ENCODE measurements around the gene TUBA3E. TPM values are rescaled to one million over a fixed set of nuclear protein-coding genes. Genes with fewer than 3 reads are reported as not detected.
"Not testable (repeated sequence)": the region's sequence is repeated elsewhere in the genome, so short reads cannot be mapped to it uniquely, and the experiment has no call there.

Gene TUBA3E
- total and polyA plus RNA-seq, 12 donors, result not detected

DNA sequence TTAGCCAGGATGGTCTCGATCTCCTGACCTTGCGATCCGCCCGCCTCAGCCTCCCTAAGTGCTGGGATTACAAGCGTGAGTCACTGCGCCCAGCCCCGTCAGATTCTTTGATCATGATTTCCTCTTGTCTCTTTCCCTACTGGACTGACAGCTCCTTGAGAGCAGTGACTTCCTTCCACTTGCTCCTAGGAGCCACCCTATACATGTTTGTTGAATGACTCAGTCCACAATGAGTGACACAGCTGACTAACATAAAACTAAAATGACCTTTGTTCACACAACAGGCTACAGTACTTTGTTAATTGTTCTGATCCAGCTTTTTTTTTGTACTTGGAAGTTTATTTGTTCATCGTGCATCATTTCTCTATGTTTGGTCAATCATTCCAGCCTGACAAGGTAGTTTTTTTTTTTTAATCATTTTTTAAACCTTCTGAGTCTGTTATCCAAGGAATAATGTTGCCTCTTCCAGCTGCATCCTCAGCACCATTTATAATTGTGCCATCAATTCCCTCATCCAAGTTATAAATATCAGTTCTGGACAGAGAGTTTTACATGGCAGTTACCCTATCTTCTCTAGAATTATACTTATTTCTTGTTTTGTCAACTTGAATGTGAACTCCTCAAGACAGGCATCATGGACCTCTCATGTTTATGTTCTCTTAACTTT is 42.9 kb upstream of the TUBA3E start:
- Histone ChIP-seq H3K27ac (no peak overlapping the region), H3K27me3 (no peaks in the 10 kb centered on the region), H3K36me3 (replicated peaks in 1 of 2) (no peaks in the 10 kb centered on the region), H3K9me3 (replicated peaks in 1 of 3) (no peaks in the 10 kb centered on the region), H3K4me1 (replicated peaks in 1 of 2) (no peaks in the 10 kb centered on the region), H3K4me3 (no peak overlapping the region)
- TF ChIP-seq POLR2A (IDR thresholded peaks at IDR 0.05), result no peak
- TF ChIP-seq, protein P1, sequence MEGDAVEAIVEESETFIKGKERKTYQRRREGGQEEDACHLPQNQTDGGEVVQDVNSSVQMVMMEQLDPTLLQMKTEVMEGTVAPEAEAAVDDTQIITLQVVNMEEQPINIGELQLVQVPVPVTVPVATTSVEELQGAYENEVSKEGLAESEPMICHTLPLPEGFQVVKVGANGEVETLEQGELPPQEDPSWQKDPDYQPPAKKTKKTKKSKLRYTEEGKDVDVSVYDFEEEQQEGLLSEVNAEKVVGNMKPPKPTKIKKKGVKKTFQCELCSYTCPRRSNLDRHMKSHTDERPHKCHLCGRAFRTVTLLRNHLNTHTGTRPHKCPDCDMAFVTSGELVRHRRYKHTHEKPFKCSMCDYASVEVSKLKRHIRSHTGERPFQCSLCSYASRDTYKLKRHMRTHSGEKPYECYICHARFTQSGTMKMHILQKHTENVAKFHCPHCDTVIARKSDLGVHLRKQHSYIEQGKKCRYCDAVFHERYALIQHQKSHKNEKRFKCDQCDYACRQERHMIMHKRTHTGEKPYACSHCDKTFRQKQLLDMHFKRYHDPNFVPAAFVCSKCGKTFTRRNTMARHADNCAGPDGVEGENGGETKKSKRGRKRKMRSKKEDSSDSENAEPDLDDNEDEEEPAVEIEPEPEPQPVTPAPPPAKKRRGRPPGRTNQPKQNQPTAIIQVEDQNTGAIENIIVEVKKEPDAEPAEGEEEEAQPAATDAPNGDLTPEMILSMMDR (IDR thresholded peaks at IDR 0.05), result no peak
- no peak for DNase-seq
- whole genome bisulfite sequencing, 4 donors, result 77 to 92% (median 84%) methylated on average over 8 of the region's 8 CpGs
- intact Hi-C loops (cut with DNase I), result no loop called here

GRCh38 chr2:130239581-130239980 is 41.3 kb upstream of the TUBA3E start:
- WGBS, 4 donors, result 61 to 73% (median 66%) methylated on average over 3 to 6 of the region's 6 CpGs

DNA sequence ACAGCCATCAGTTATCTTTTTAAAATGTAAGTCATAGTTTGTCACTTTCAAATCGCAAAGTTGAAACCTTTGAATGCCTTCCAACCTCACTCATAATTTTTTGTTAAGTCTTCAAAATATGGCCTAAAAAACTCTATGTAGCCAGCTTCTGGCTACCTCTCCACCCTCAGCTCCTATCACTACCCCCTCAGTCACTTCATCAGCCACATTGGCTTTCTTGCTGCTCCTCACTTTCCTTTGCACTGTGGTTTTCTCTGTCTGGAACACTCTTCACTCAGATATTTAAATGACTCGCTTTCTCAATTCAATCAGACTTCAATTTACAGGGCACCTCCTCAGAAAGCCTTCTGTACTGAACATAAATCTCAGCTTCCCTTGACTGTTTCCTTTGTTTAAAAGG is 34.8 kb upstream of the TUBA3E start:
- H3K4me3 ChIP-seq; H3K27me3 ChIP-seq; H3K27ac ChIP-seq; H3K36me3 ChIP-seq (replicated peaks in 1 of 2); H3K9me3 ChIP-seq (replicated peaks in 1 of 3); DNase-seq; intact Hi-C loops (cut with DNase I); H3K4me1 ChIP-seq (replicated peaks in 1 of 2): not testable (repeated sequence)
- WGBS, 4 donors, result 71 to 79% (median 73%) methylated on average over 2 of the region's 2 CpGs

More at GRCh38 chr2:130239581-130239980, 41.3 kb upstream of the TUBA3E start:
- H3K9me3 ChIP-seq (replicated peaks in 1 of 3); H3K27me3 ChIP-seq; H3K4me1 ChIP-seq (replicated peaks in 1 of 2); H3K27ac ChIP-seq; DNase-seq; H3K36me3 ChIP-seq (replicated peaks in 1 of 2); H3K4me3 ChIP-seq; intact Hi-C loops (cut with DNase I): not testable (repeated sequence)

- Histone ChIP-seq H3K27ac (no peak overlapping the region), H3K4me3 (no peak overlapping the region), H3K36me3 (replicated peaks in 1 of 2) (no peaks in the 10 kb centered on the region), H3K9me3 (replicated peaks in 1 of 3) (no peaks in the 10 kb centered on the region), H3K4me1 (replicated peaks in 1 of 2) (no peaks in the 10 kb centered on the region), H3K27me3 (no peaks in the 10 kb centered on the region)
- WGBS, 4 donors, result 48 to 78% (median 66%) methylated on average over 8 to 12 of the region's 12 CpGs
- no peak for DNase-seq
- intact Hi-C loops (cut with DNase I), result no loop called here
- TF ChIP-seq POLR2A (IDR thresholded peaks at IDR 0.05), result no peak
- TF ChIP-seq, protein P1 (IDR thresholded peaks at IDR 0.05), result no peak
These were observed 33.4 kb upstream of the TUBA3E start for GRCh38 chr2:130231656-130232055.

DNA sequence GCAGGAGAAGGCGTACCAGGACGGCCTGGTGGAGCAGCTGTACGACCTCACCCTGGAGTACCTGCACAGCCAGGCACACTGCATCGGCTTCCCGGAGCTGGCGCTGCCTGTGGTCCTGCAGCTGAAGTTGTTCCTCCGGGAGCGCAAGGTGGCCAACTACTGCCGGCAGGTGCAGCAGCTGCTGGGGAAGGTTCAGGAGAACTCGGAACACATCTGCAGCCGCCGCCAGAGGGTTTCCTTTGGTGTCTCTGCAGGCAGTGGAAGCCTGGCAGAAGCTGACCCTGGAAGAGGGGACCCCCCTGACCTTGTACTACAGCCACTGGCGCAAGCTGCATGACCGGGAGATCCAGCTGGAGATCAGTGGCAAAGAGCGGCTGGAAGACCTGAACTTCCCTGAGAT is 32.7 kb upstream of the TUBA3E start:
- intact Hi-C loops (cut with DNase I); H3K27me3 ChIP-seq; H3K9me3 ChIP-seq (replicated peaks in 1 of 3); H3K4me1 ChIP-seq (replicated peaks in 1 of 2); DNase-seq; H3K27ac ChIP-seq; H3K4me3 ChIP-seq; H3K36me3 ChIP-seq (replicated peaks in 1 of 2): not testable (repeated sequence)
- 88 to 94% (median 92%) methylated on average over 6 to 15 of the region's 15 CpGs for WGBS, 4 donors

- H3K27ac ChIP-seq; H3K4me3 ChIP-seq; DNase-seq; H3K9me3 ChIP-seq (replicated peaks in 1 of 3); H3K27me3 ChIP-seq; H3K4me1 ChIP-seq (replicated peaks in 1 of 2); H3K36me3 ChIP-seq (replicated peaks in 1 of 2); intact Hi-C loops (cut with DNase I): not testable (repeated sequence)
- 92 to 95% (median 93%) methylated on average over 10 to 18 of the region's 18 CpGs for WGBS, 4 donors
These were observed 32.1 kb upstream of the TUBA3E start for GRCh38 chr2:130230376-130230775.

GRCh38 chr2:130229161-130229510 is 30.9 kb upstream of the TUBA3E start:
- H3K4me3 ChIP-seq; intact Hi-C loops (cut with DNase I): not testable (repeated sequence)
- WGBS, 4 donors, result 29 to 51% (median 48%) methylated on average over 16 to 48 of the region's 48 CpGs

GRCh38 chr2:130228467-130229160 is 30.4 kb upstream of the TUBA3E start:
- H3K27me3 ChIP-seq; H3K9me3 ChIP-seq (replicated peaks in 1 of 3); H3K4me3 ChIP-seq; H3K4me1 ChIP-seq (replicated peaks in 1 of 2); DNase-seq; intact Hi-C loops (cut with DNase I); H3K27ac ChIP-seq; H3K36me3 ChIP-seq (replicated peaks in 1 of 2): not testable (repeated sequence)
- WGBS, 4 donors, result 78 to 89% (median 85%) methylated on average over 32 to 69 of the region's 69 CpGs

More at GRCh38 chr2:130229161-130229510, 30.9 kb upstream of the TUBA3E start:
- not testable (repeated sequence) for H3K27me3 ChIP-seq; H3K36me3 ChIP-seq (replicated peaks in 1 of 2); H3K27ac ChIP-seq; H3K4me1 ChIP-seq (replicated peaks in 1 of 2); H3K9me3 ChIP-seq (replicated peaks in 1 of 3)
- peak in 4 of 7 donors; percentile 6 to 31 (median 28) for DNase-seq

- H3K36me3 ChIP-seq (replicated peaks in 1 of 2); H3K27me3 ChIP-seq; H3K4me3 ChIP-seq; DNase-seq; H3K4me1 ChIP-seq (replicated peaks in 1 of 2); H3K27ac ChIP-seq; intact Hi-C loops (cut with DNase I); H3K9me3 ChIP-seq (replicated peaks in 1 of 3): not testable (repeated sequence)
- WGBS, 4 donors, result 91 to 92% (median 92%) methylated on average over 11 to 21 of the region's 21 CpGs
These were observed 29.8 kb upstream of the TUBA3E start for GRCh38 chr2:130228005-130228404.

Data from adrenal gland (tissue), 12 donors.